ENCODE data around the gene LDLRAD3. TPM values are rescaled to one million over a fixed set of nuclear protein-coding genes. Genes with fewer than 3 reads are reported as not detected.

LDLRAD3 gene
- total RNA-seq, 1 donor, result 10.5 TPM

- no peak overlapping the region for H2AFZ ChIP-seq (ENCODE audit: low read length)
- no peak overlapping the region for H3K27ac ChIP-seq (ENCODE audit: low read depth, low read length)
- DNase-seq (ENCODE audit: insufficient read length, low spot score, missing footprints), result no peak
- TF ChIP-seq, protein P1, sequence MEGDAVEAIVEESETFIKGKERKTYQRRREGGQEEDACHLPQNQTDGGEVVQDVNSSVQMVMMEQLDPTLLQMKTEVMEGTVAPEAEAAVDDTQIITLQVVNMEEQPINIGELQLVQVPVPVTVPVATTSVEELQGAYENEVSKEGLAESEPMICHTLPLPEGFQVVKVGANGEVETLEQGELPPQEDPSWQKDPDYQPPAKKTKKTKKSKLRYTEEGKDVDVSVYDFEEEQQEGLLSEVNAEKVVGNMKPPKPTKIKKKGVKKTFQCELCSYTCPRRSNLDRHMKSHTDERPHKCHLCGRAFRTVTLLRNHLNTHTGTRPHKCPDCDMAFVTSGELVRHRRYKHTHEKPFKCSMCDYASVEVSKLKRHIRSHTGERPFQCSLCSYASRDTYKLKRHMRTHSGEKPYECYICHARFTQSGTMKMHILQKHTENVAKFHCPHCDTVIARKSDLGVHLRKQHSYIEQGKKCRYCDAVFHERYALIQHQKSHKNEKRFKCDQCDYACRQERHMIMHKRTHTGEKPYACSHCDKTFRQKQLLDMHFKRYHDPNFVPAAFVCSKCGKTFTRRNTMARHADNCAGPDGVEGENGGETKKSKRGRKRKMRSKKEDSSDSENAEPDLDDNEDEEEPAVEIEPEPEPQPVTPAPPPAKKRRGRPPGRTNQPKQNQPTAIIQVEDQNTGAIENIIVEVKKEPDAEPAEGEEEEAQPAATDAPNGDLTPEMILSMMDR (IDR thresholded peaks at IDR 0.05; ENCODE audit: extremely low read depth, low read depth, low read length), result no peak
- H3K79me2 ChIP-seq (ENCODE audit: insufficient read depth, low read length), result peaks cover 12% of the 10 kb centered on the region
- no peaks in the 10 kb centered on the region for H3K9me3 ChIP-seq (ENCODE audit: low read depth, low read length)
- no peak overlapping the region for H3K4me3 ChIP-seq (ENCODE audit: insufficient read depth, low read length)
- no peaks in the 10 kb centered on the region for H4K20me1 ChIP-seq (ENCODE audit: insufficient read depth, low read length)
- no peak overlapping the region for H3K4me2 ChIP-seq (ENCODE audit: insufficient read depth, low read length)
- peaks cover 6% of the 10 kb centered on the region for H3K4me1 ChIP-seq (ENCODE audit: insufficient read depth, low read length)
- H3K36me3 ChIP-seq (ENCODE audit: insufficient read depth, low read length), result no peaks in the 10 kb centered on the region
- no peaks in the 10 kb centered on the region for H3K27me3 ChIP-seq (ENCODE audit: insufficient read depth, low read length)
Observed at GRCh38 chr11:35992548-35992947, 48.7 kb downstream of the LDLRAD3 start.

DNA sequence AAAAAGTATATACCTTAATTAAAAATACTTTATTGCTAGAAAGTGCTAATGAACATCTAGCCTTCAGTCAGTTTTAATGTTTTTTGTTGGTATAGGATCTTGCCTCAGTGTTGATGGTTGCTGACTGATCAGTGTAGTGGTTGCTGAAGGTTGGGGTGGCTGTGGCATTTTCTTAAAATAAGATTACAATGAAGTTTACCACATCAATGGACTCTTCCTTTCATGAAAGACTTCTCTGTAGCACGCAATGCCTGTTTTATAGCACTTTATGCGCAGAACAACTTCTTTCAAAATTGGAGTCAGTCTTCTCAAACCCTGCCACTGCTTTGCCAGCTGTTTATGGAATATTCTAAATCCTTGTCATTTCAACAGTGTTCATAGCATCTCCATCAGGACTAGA, 50.6 kb downstream of the LDLRAD3 start:
- no peaks in the 10 kb centered on the region for H3K9me3 ChIP-seq (ENCODE audit: low read depth, low read length)
- peaks cover 13% of the 10 kb centered on the region for H3K79me2 ChIP-seq (ENCODE audit: insufficient read depth, low read length)
- H3K36me3 ChIP-seq (ENCODE audit: insufficient read depth, low read length), result no peaks in the 10 kb centered on the region
- no peak for DNase-seq (ENCODE audit: insufficient read length, low spot score, missing footprints)
- H3K4me1 ChIP-seq (ENCODE audit: insufficient read depth, low read length), result peaks cover 6% of the 10 kb centered on the region
- TF ChIP-seq, protein P1 (IDR thresholded peaks at IDR 0.05; ENCODE audit: extremely low read depth, low read depth, low read length), result no peak
- H3K4me2 ChIP-seq (ENCODE audit: insufficient read depth, low read length), result no peak overlapping the region
- no peaks in the 10 kb centered on the region for H3K27me3 ChIP-seq (ENCODE audit: insufficient read depth, low read length)
- no peak overlapping the region for H2AFZ ChIP-seq (ENCODE audit: low read length)
- H3K4me3 ChIP-seq (ENCODE audit: insufficient read depth, low read length), result no peak overlapping the region
- H3K27ac ChIP-seq (ENCODE audit: low read depth, low read length), result no peak overlapping the region
- no peaks in the 10 kb centered on the region for H4K20me1 ChIP-seq (ENCODE audit: insufficient read depth, low read length)

DNA sequence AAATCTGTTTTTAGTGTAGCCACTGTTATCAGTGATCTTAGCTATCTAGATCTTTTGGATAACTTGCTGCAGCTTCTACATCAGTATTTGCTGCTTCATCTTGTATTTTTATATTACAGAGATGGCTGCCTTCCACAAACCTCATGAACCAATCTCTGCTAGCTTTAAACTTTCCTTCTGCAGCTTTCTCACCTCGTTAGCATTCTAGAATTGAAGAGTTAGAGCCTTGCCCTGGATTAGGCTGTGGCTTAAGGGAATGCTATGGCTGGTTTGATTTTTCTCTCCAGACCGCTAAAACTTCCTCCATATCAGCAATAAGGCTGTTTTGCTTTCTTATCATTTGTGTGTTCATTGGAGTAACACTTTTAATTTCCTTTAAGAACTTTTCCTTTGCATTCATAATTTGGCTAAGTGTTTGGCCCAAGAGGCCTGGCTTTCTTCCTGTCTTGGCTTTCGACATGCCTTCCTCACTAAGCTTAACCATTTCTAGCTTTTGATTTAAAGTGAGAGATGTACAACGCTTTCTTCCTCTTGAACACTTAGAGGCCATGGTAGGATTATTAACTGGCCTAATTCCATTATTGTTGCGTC, 51.9 kb downstream of the LDLRAD3 start:
- Histone ChIP-seq H3K79me2 (ENCODE audit: insufficient read depth, low read length) (peaks cover 13% of the 10 kb centered on the region), H3K4me2 (ENCODE audit: insufficient read depth, low read length) (no peak overlapping the region)
- TF ChIP-seq, protein P1 (IDR thresholded peaks at IDR 0.05; ENCODE audit: extremely low read depth, low read depth, low read length), result no peak

GRCh38 chr11:35997902-35998520, 54.1 kb downstream of the LDLRAD3 start:
- Histone ChIP-seq H3K4me2 (ENCODE audit: insufficient read depth, low read length) (no peak overlapping the region), H4K20me1 (ENCODE audit: insufficient read depth, low read length) (no peaks in the 10 kb centered on the region), H3K4me3 (ENCODE audit: insufficient read depth, low read length) (no peak overlapping the region), H3K36me3 (ENCODE audit: insufficient read depth, low read length) (no peaks in the 10 kb centered on the region), H2AFZ (ENCODE audit: low read length) (no peak overlapping the region), H3K4me1 (ENCODE audit: insufficient read depth, low read length) (peaks cover 4% of the 10 kb centered on the region), H3K27me3 (ENCODE audit: insufficient read depth, low read length) (no peaks in the 10 kb centered on the region), H3K27ac (ENCODE audit: low read depth, low read length) (no peak overlapping the region), H3K9me3 (ENCODE audit: low read depth, low read length) (no peaks in the 10 kb centered on the region), H3K79me2 (ENCODE audit: insufficient read depth, low read length) (peaks cover 8% of the 10 kb centered on the region)
- TF ChIP-seq, protein P1 (IDR thresholded peaks at IDR 0.05; ENCODE audit: extremely low read depth, low read depth, low read length), result no peak
- DNase-seq (ENCODE audit: insufficient read length, low spot score, missing footprints), result peak; percentile 3

More for the DNA sequence above, 51.9 kb downstream of the LDLRAD3 start:
- Histone ChIP-seq H4K20me1 (ENCODE audit: insufficient read depth, low read length) (no peaks in the 10 kb centered on the region), H3K4me1 (ENCODE audit: insufficient read depth, low read length) (peaks cover 4% of the 10 kb centered on the region), H3K27ac (ENCODE audit: low read depth, low read length) (no peak overlapping the region), H2AFZ (ENCODE audit: low read length) (no peak overlapping the region), H3K27me3 (ENCODE audit: insufficient read depth, low read length) (no peaks in the 10 kb centered on the region), H3K9me3 (ENCODE audit: low read depth, low read length) (no peaks in the 10 kb centered on the region), H3K36me3 (ENCODE audit: insufficient read depth, low read length) (no peaks in the 10 kb centered on the region), H3K4me3 (ENCODE audit: insufficient read depth, low read length) (no peak overlapping the region)
- DNase-seq (ENCODE audit: insufficient read length, low spot score, missing footprints), result no peak

All from osteoblast (primary cell).